Astrocyte (in vitro differentiated cells and primary cell): ENCODE results near the gene ZBTB16.

Experiments
- CTCF ChIP-seq: IDR thresholded peaks from 2 replicates; pipeline ENCODE4 v1.5.1; 2011; ENCODE audit warnings: low read depth, mild to moderate bottlenecking, inconsistent platforms, low read length, moderate library complexity; ENCODE audit not compliant: insufficient read depth
- EZH2 ChIP-seq: IDR thresholded peaks from 2 replicates; pipeline ENCODE4 v1.6.1; 2012; ENCODE audit warnings: mild to moderate bottlenecking, low read length, inconsistent platforms; ENCODE audit not compliant: insufficient read depth

DNA sequence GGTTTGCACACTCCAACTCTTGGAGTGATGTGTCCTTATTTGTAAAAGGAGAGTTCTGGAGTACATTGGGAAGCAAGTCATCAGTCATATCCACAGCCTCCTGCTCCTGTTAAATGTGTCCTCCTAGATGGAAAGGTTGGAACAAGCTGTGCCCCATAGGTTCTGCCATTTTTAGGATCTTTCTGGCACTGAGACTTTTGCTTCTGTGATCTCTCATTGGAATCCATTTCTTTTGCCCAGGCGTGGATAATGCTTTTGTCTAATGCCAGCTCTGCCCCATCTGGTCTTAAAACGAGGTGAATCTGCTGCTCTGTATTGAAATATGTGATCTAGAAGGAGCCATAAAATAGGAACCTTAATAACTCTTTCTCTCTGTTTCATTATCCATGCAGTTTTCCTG, 66.4 kb downstream of the ZBTB16 start:
- TF ChIP-seq CTCF (no peak), EZH2 (no peak)
